Mucosa of stomach (tissue), 1 donor: Measurements from ENCODE around the gene TLR6.
A peak's percentile ranks its signal among the peaks of the same experiment; 100 is the strongest.

Source experiments
- H3K27me3 ChIP-seq: one replicate; pipeline ENCODE4 v1.7.0; 2013; ENCODE audit warnings: mild to moderate bottlenecking, low read length; ENCODE audit not compliant: control insufficient read depth, insufficient read depth
- H3K36me3 ChIP-seq: one replicate; pipeline ENCODE4 v1.7.0; 2013; ENCODE audit warnings: low read length; ENCODE audit not compliant: control insufficient read depth, insufficient read depth
- H3K4me1 ChIP-seq: one replicate; pipeline ENCODE4 v1.7.0; 2013; ENCODE audit warnings: mild to moderate bottlenecking, low read length; ENCODE audit not compliant: control insufficient read depth, insufficient read depth
- H3K4me3 ChIP-seq: one replicate; pipeline ENCODE4 v1.7.0; 2013; ENCODE audit warnings: low read length
- H3K9ac ChIP-seq: one replicate; pipeline ENCODE4 v1.7.0; 2013; ENCODE audit warnings: mild to moderate bottlenecking, low read length, moderate library complexity
- H3K9me3 ChIP-seq: one replicate; pipeline ENCODE4 v1.7.0; 2013; ENCODE audit warnings: mild to moderate bottlenecking, low read length, moderate library complexity; ENCODE audit not compliant: control insufficient read depth
- donor health status: Pancreatic carcinoma.

The TLR6 gene

DNA sequence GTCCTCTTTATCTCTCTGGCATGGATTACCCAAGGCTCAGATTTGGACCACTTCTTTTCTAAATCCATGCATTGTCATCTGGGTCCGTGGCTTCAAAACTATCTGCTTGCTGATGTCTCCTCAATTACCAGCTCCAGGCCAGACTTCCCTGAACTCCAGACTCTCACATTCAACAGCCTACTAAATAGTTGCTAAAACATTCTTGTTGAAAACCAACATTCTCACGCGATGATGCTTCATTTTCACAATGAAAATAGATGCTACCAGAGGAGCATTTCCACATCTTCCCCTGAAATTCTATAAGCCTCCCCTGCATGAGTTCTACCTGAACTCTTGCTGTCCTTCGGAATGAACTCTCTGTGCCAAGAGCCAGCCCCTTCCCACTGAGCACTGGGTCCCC, 5.2 kb upstream of the TLR6 start:
- H3K4me1 ChIP-seq: peaks cover 10% of the 10 kb centered on the region
- no peak overlapping the region for H3K9ac ChIP-seq
- H3K4me3 ChIP-seq: no peak overlapping the region
- H3K27me3 ChIP-seq: no peaks in the 10 kb centered on the region
- H3K36me3 ChIP-seq: no peaks in the 10 kb centered on the region
- no peaks in the 10 kb centered on the region for H3K9me3 ChIP-seq

DNA sequence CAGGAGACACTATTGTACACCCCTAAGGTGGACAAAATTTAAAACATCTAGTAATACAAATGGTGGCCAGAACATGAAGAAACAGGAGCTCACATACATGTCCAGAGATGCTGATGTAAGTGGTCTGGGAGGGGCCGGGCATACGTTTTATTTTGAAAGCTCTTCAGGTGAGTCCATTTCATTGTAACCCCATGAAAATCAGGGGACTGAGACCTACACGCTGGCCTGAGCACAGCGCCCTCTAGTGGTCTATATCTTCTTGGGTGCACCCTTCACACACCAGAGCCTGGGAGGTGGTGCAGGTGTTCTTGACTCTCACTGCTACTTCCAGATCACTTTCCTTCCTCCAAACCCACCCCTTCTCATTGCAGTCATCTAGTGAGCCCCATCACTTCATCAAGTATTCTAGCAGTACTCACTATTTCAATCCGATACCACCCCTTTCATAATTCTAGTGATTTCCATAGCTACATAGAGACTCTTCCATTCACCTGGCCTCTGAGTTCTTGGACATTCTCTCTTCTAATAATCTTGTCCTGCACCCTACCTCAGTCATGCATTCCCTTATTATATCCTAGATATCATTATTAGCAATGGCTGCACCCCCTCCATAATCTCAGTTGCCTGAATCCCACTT, 4.3 kb upstream of the TLR6 start:
- Histone ChIP-seq H3K36me3 (no peaks in the 10 kb centered on the region), H3K9ac (no peak overlapping the region), H3K4me3 (no peak overlapping the region), H3K27me3 (no peaks in the 10 kb centered on the region), H3K4me1 (peaks cover 12% of the 10 kb centered on the region), H3K9me3 (no peaks in the 10 kb centered on the region)

DNA sequence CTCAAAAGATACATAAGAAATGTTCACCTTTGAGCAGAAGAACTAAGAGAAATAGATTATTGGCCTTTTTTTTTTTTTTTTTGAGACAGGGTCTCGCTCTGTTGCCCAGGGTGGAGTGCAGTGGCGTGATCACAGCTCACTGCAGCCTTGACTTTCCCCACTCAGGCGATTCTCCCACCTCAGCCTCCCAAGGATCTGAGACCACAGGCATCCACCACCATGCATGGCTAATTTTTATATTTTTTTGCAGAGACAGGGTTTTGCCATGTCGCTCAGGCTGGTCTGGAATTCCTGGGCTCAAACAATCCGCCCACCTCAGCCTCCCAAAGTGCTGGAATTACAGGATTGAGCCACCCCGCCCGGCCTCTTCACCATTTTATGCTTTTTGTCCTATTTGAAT, 2.9 kb upstream of the TLR6 start:
- Histone ChIP-seq H3K27me3 (no peaks in the 10 kb centered on the region), H3K9ac (no peak overlapping the region), H3K36me3 (no peaks in the 10 kb centered on the region), H3K4me3 (no peak overlapping the region), H3K9me3 (no peaks in the 10 kb centered on the region), H3K4me1 (peaks cover 13% of the 10 kb centered on the region)

DNA sequence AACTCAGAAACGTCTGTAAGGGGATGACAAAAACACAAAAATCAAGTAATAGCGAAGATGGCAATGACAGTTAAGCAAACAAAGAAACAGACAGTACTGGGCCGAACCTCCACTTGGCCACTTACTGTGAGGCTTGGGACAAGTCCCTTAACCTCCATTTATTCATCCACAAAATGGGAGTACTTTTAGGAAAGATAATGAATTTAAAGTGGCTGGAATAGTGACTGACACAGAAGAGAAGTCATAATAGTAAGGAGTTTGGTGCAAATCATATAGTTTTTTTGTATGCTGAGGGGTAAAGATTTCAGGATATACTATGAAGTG, 1.4 kb upstream of the TLR6 start:
- Histone ChIP-seq H3K36me3 (no peaks in the 10 kb centered on the region), H3K9me3 (no peaks in the 10 kb centered on the region), H3K4me3 (no peak overlapping the region), H3K4me1 (peaks cover 13% of the 10 kb centered on the region), H3K27me3 (no peaks in the 10 kb centered on the region), H3K9ac (peak overlapping the region; percentile 10)

DNA sequence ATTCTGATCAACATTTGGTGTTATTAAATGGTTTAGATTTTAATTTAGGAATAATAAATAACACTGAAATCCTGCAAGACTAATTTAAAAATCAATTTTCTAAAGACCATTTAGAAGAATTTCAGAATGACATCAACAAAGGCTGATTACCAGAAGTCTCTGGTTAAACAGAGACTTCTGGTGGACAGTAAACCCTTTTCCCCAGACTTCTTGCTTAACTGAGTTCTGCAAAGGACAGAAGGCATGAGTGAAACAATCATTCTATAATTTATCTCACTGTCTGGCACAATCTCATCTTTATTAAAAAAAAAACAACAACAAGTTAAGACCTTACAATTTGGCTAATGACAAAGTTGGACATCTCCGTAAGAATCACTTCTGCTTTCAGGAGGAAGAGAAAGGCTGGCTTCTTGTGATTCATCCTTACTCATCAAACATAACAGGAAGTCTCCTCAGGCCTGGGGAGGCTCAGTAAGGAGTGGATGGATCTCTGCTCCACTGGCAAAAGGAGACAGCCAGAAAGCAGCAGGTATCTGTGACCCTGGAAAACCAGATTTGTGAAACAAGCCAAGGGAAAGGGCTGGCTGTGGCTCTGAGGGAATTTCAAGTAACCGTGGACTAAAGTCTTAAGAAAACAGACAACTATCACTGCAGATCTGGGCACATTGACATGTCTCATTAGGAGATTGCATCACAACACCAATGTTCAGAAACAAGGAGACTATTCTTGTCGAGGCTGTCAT, 908 bp upstream of the TLR6 start:
- peak overlapping the region; percentile 10 for H3K9ac ChIP-seq
- H3K4me1 ChIP-seq: peaks cover 13% of the 10 kb centered on the region
- H3K9me3 ChIP-seq: no peaks in the 10 kb centered on the region
- H3K27me3 ChIP-seq: no peaks in the 10 kb centered on the region
- H3K36me3 ChIP-seq: no peaks in the 10 kb centered on the region
- H3K4me3 ChIP-seq: no peak overlapping the region

DNA sequence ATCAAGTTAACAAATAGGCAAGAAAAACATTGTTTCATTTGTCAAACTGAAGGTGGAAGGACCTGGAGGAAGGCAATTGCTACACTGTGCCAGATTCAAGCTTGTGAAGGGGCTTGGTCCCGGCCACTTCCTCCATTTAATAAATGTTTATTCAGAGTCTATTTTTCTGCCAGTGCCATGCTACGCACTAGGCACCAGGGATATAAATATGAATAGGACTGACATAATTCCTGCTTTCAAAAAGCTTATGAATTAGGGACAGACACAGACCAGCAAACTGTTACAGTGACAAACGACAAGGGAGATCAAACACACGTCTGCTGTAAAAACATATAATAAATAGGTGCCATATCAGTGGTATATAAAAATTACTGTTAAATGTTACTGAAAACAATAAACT, 571 bp downstream of the TLR6 start:
- no peaks in the 10 kb centered on the region for H3K36me3 ChIP-seq
- H3K4me3 ChIP-seq: no peak overlapping the region
- peak overlapping the region; percentile 56 for H3K9ac ChIP-seq
- H3K9me3 ChIP-seq: no peaks in the 10 kb centered on the region
- peaks cover 13% of the 10 kb centered on the region for H3K4me1 ChIP-seq
- no peaks in the 10 kb centered on the region for H3K27me3 ChIP-seq

DNA sequence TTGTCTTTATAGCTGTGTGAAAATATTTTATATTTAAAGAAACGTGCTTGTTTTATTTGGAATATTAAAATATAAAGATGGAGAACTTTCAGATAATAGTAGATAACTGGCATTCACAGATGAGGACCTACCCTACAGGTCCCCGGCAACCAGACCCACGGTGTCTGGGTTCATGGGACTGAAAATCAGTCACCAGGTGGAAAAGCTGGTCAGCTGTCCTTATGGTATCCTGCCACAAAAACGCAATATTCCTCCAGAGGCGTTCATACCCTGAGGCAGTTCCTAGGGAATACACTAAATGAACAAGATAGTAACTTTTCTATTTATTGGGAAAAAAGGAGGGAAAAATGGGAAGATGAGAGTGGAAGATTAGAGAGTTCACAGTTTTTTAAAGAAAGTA, 1.2 kb downstream of the TLR6 start:
- Histone ChIP-seq H3K4me3 (no peak overlapping the region), H3K4me1 (peaks cover 13% of the 10 kb centered on the region), H3K27me3 (no peaks in the 10 kb centered on the region), H3K9me3 (no peaks in the 10 kb centered on the region), H3K9ac (peak overlapping the region; percentile 56), H3K36me3 (no peaks in the 10 kb centered on the region)

DNA sequence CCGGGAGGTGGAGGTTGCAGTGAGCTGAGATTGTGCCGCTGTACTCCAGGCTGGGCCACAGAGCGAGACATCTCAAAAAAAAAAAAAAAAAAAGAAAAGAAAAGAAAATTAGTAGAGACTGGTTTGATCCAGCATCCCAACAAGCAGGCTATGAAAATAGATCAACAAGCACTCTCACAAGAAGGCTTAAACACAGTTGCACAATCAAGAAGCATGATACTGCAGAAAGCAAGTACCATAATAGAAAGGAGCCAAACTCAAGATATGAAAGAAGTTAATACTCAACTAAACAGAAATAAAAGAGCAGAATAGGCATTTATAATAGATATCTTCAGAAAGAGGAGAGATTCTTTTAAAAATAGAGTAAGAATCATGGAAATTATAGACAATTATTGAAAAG, 10.6 kb downstream of the TLR6 start:
- H3K9me3 ChIP-seq: no peaks in the 10 kb centered on the region
- no peaks in the 10 kb centered on the region for H3K36me3 ChIP-seq
- H3K4me1 ChIP-seq: no peaks in the 10 kb centered on the region
- H3K9ac ChIP-seq: no peak overlapping the region
- H3K27me3 ChIP-seq: no peaks in the 10 kb centered on the region
- H3K4me3 ChIP-seq: no peak overlapping the region

DNA sequence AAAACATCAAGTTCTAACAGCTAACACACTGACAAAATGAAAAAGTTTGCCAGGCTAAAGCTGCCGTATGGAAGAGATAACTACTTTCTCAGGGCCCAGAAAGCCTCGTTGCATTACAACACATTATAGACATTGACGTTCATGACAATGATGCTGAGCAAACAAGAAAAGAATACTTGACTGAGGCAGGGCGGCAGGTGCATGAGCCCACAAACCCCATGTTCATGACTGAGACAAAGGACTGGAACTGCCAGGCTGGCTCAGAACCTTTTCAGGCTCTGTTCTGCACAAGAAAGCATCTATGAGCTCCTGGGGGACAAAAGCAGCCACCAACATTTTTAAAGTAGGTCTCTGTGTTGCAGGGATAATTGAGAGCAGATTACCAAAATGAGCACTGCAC, 13.6 kb downstream of the TLR6 start:
- Histone ChIP-seq H3K36me3 (no peaks in the 10 kb centered on the region), H3K27me3 (no peaks in the 10 kb centered on the region), H3K9ac (no peak overlapping the region), H3K4me3 (no peak overlapping the region), H3K4me1 (no peaks in the 10 kb centered on the region), H3K9me3 (no peaks in the 10 kb centered on the region)

DNA sequence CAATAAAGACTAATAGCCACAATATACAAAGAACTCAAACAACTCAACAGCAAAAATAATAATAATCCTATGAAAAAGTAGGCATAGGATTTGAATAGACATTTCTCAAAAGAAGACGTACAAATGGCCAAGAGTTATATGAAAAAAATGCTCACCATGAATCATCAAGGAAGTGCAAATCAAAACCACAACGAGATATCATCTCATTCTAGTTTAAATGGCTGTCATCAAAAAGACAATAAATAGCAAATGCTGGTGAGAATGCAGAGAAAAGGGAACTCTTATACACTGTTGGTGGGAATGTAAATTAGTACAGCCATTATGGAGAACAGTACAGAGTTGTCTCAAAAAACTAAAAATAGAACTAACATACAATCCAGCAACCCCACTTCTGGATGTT, 18.8 kb downstream of the TLR6 start:
- no peaks in the 10 kb centered on the region for H3K9me3 ChIP-seq
- no peaks in the 10 kb centered on the region for H3K4me1 ChIP-seq
- H3K4me3 ChIP-seq: no peak overlapping the region
- no peak overlapping the region for H3K9ac ChIP-seq
- H3K27me3 ChIP-seq: no peaks in the 10 kb centered on the region
- no peaks in the 10 kb centered on the region for H3K36me3 ChIP-seq

DNA sequence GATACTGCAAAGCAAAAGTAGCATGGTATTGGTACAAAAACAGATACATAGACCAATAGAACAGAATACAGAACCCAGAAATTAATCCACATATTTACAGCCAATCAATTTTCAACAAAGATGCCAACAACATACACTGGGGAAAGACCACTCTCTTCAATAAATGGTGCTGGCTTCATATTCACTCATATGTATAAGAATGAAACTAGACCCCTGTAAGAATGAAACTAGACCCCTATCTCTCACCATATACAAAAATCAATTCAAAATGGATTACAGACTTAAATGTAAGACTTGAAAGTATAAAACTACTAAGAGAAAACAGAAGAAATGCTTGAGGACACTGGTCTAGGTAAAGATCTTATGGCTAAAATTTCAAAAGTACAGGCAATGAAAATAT, 19.3 kb downstream of the TLR6 start:
- Histone ChIP-seq H3K4me3 (no peak overlapping the region), H3K4me1 (no peaks in the 10 kb centered on the region), H3K9ac (no peak overlapping the region), H3K27me3 (no peaks in the 10 kb centered on the region), H3K36me3 (no peaks in the 10 kb centered on the region), H3K9me3 (no peaks in the 10 kb centered on the region)

DNA sequence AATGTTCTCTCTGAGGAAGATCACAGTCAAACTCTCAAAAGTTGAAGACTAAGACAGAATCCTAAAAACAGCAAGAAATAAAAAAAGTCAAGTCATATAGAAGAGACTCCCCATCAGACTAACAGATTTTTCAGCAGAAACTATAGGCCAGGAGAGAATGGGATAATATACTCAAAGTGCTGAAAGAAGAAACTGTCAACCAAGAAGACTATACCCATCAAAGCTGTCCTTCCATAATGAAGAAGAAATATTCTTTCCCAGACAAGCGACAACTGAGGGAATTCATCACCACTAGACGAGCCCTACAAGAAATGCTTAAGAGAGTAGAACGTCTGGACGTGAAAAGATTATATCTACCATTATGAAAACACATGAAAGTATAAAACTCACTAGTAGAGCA, 22.0 kb downstream of the TLR6 start:
- Histone ChIP-seq H3K9me3 (no peaks in the 10 kb centered on the region), H3K4me1 (no peaks in the 10 kb centered on the region), H3K4me3 (no peak overlapping the region), H3K9ac (no peak overlapping the region), H3K27me3 (no peaks in the 10 kb centered on the region), H3K36me3 (no peaks in the 10 kb centered on the region)
